IPS-20b (cell line): Measurements from ENCODE around the gene PCDHB15.

ENCODE experiments used
- H3K27ac ChIP-seq: one replicate; pipeline ENCODE4 v1.5.1; 2013; ENCODE audit warnings: low read length
- H3K27me3 ChIP-seq: 2 replicates; pipeline ENCODE4 v1.6.1; 2013; ENCODE audit warnings: mild to moderate bottlenecking, low read length, inconsistent platforms; ENCODE audit not compliant: insufficient read depth
- H3K36me3 ChIP-seq: 2 replicates; pipeline ENCODE4 v1.6.1; 2013; ENCODE audit warnings: low read depth, mild to moderate bottlenecking, inconsistent platforms, low read length, moderate library complexity; ENCODE audit not compliant: insufficient read depth
- H3K4me1 ChIP-seq: 2 replicates; pipeline ENCODE4 v1.6.1; 2013; ENCODE audit warnings: mild to moderate bottlenecking, control low read depth, inconsistent platforms, low read length, moderate library complexity; ENCODE audit not compliant: insufficient read depth
- H3K4me3 ChIP-seq: 2 replicates; pipeline ENCODE4 v1.5.1; 2013; ENCODE audit warnings: mild to moderate bottlenecking, low read length, inconsistent platforms
- H3K9ac ChIP-seq: 2 replicates; pipeline ENCODE4 v1.6.1; 2013; ENCODE audit warnings: low read depth, mild to moderate bottlenecking, inconsistent platforms, low read length, moderate library complexity
- H3K9me3 ChIP-seq: 2 replicates; pipeline ENCODE4 v1.6.1; 2013; ENCODE audit warnings: mild to moderate bottlenecking, low read depth, low read length, inconsistent platforms; ENCODE audit not compliant: insufficient read depth

PCDHB15 gene

GRCh38 chr5:141258948-141259347 is 13.8 kb downstream of the PCDHB15 start:
- Histone ChIP-seq H3K27me3 (no peaks in the 10 kb centered on the region), H3K4me1 (no peaks in the 10 kb centered on the region), H3K4me3 (no peak overlapping the region), H3K27ac (no peak overlapping the region), H3K9ac (no peak overlapping the region), H3K9me3 (peaks cover 96% of the 10 kb centered on the region), H3K36me3 (no peaks in the 10 kb centered on the region)

- no peaks in the 10 kb centered on the region for H3K27me3 ChIP-seq
- H3K36me3 ChIP-seq: no peaks in the 10 kb centered on the region
- no peak overlapping the region for H3K4me3 ChIP-seq
- H3K9me3 ChIP-seq: peaks cover 96% of the 10 kb centered on the region
- H3K4me1 ChIP-seq: no peaks in the 10 kb centered on the region
- H3K27ac ChIP-seq: no peak overlapping the region
- no peak overlapping the region for H3K9ac ChIP-seq
These were observed 15.5 kb downstream of the PCDHB15 start for GRCh38 chr5:141260458-141261237.

GRCh38 chr5:141261238-141261546 is 16.0 kb downstream of the PCDHB15 start:
- H3K4me3 ChIP-seq: no peak overlapping the region
- no peak overlapping the region for H3K9ac ChIP-seq
- H3K27me3 ChIP-seq: no peaks in the 10 kb centered on the region
- no peaks in the 10 kb centered on the region for H3K4me1 ChIP-seq
- no peaks in the 10 kb centered on the region for H3K36me3 ChIP-seq
- peaks cover 96% of the 10 kb centered on the region for H3K9me3 ChIP-seq
- no peak overlapping the region for H3K27ac ChIP-seq

- peaks cover 94% of the 10 kb centered on the region for H3K9me3 ChIP-seq
- no peak overlapping the region for H3K9ac ChIP-seq
- H3K4me1 ChIP-seq: no peaks in the 10 kb centered on the region
- no peak overlapping the region for H3K27ac ChIP-seq
- H3K27me3 ChIP-seq: no peaks in the 10 kb centered on the region
- no peak overlapping the region for H3K4me3 ChIP-seq
- H3K36me3 ChIP-seq: no peaks in the 10 kb centered on the region
These were observed 24.0 kb downstream of the PCDHB15 start for GRCh38 chr5:141269195-141269594.

GRCh38 chr5:141272906-141273305 is 27.7 kb downstream of the PCDHB15 start:
- Histone ChIP-seq H3K9me3 (peaks cover 79% of the 10 kb centered on the region), H3K36me3 (no peaks in the 10 kb centered on the region), H3K27ac (no peak overlapping the region), H3K27me3 (no peaks in the 10 kb centered on the region), H3K4me1 (no peaks in the 10 kb centered on the region), H3K4me3 (no peak overlapping the region), H3K9ac (no peak overlapping the region)

GRCh38 chr5:141298376-141298775 is 53.2 kb downstream of the PCDHB15 start:
- Histone ChIP-seq H3K4me3 (no peak overlapping the region), H3K27me3 (no peaks in the 10 kb centered on the region), H3K9ac (no peak overlapping the region), H3K27ac (no peak overlapping the region), H3K36me3 (no peaks in the 10 kb centered on the region), H3K9me3 (peaks cover 36% of the 10 kb centered on the region), H3K4me1 (no peaks in the 10 kb centered on the region)
